Loucy (cell line): Measurements from ENCODE around the gene SYT7.

ENCODE experiments used
- CTCF ChIP-seq: fragments of 200-600 bp; sonication (generic); conservative IDR thresholded peaks from 2 replicates; pipeline ENCODE4 v1.5.1; 2014; ENCODE audit warnings: mild to moderate bottlenecking, antibody characterized with exemption, low read length
- EZH2phosphoT487 ChIP-seq: fragments of 200-600 bp; IDR thresholded peaks from 2 replicates; pipeline ENCODE4 v1.6.1; 2018; ENCODE audit warnings: antibody characterized with exemption, mild to moderate bottlenecking, moderate library complexity, borderline replicate concordance

GRCh38 chr11:61488651-61489291 is 92.1 kb downstream of the SYT7 start:
- TF ChIP-seq CTCF (no peak), EZH2phosphoT487 (no peak)
